Ovary (tissue), 1 donor: ENCODE data around the gene SESN1.
"Not testable (repeated sequence)": the region's sequence is repeated elsewhere in the genome, so short reads cannot be mapped to it uniquely, and the experiment has no call there.

Experiments used
- EP300 ChIP-seq: sonication (generic); formaldehyde crosslinking; IDR thresholded peaks from one replicate; pipeline ENCODE4 v1.6.1; 2017; ENCODE audit warnings: antibody characterized with exemption
- POLR2A ChIP-seq: fragments of 450-650 bp; IDR thresholded peaks from one replicate; pipeline ENCODE4 v1.6.1; 2017; ENCODE audit warnings: antibody characterized with exemption, mild to moderate bottlenecking, moderate library complexity

GRCh38 chr6:109109663-109110062 is 15.0 kb upstream of the SESN1 start:
- TF ChIP-seq EP300, POLR2A: not testable (repeated sequence)
